Panc1 (cell line): ENCODE measurements around the gene THADA.

ENCODE experiments used
- CTCF ChIP-seq: fragments of 450-650 bp; IDR thresholded peaks from 2 replicates; pipeline ENCODE4 v1.5.1; 2017; ENCODE audit warnings: mild to moderate bottlenecking
- TCF7L2 ChIP-seq: IDR thresholded peaks from 2 replicates; pipeline ENCODE4 v1.6.1; 2011; ENCODE audit warnings: mild to moderate bottlenecking, low read depth, low read length, inconsistent platforms
- TF ChIP-seq, protein P1 (sequence below), 2 experiments: IDR thresholded peaks; 2 replicates each; pipeline ENCODE4 v1.6.1; 2011 to 2012; ENCODE audit warnings: low read depth in 2 of 2, control low read depth in 1 of 2, low read length in 1 of 2, mild to moderate bottlenecking in 1 of 2, moderate library complexity in 1 of 2; ENCODE audit not compliant: insufficient read depth in 1 of 2

DNA sequence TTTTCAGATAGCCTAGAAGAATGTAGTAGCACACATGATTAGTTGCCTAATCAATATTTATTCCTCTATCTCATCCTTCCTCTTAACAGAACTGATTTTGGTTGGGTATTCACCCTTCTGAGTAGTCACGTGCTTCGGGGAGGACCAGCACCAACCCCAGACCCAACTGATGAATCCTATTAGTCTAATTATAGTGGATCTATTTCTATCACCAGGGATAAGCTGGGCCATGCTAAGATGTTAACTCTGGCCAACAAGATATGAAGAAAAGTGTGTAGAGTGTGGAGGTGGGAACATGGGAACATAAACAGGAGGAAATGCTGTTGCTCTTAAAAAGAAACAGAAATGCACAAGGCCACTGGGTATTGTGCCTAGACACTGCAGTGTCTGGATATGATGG, 119.9 kb downstream of the THADA start:
- no peak for TF ChIP-seq CTCF
- TF ChIP-seq, protein P1, sequence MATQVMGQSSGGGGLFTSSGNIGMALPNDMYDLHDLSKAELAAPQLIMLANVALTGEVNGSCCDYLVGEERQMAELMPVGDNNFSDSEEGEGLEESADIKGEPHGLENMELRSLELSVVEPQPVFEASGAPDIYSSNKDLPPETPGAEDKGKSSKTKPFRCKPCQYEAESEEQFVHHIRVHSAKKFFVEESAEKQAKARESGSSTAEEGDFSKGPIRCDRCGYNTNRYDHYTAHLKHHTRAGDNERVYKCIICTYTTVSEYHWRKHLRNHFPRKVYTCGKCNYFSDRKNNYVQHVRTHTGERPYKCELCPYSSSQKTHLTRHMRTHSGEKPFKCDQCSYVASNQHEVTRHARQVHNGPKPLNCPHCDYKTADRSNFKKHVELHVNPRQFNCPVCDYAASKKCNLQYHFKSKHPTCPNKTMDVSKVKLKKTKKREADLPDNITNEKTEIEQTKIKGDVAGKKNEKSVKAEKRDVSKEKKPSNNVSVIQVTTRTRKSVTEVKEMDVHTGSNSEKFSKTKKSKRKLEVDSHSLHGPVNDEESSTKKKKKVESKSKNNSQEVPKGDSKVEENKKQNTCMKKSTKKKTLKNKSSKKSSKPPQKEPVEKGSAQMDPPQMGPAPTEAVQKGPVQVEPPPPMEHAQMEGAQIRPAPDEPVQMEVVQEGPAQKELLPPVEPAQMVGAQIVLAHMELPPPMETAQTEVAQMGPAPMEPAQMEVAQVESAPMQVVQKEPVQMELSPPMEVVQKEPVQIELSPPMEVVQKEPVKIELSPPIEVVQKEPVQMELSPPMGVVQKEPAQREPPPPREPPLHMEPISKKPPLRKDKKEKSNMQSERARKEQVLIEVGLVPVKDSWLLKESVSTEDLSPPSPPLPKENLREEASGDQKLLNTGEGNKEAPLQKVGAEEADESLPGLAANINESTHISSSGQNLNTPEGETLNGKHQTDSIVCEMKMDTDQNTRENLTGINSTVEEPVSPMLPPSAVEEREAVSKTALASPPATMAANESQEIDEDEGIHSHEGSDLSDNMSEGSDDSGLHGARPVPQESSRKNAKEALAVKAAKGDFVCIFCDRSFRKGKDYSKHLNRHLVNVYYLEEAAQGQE (IDR thresholded peaks at IDR 0.05; ENCODE audit: insufficient read depth in 1 of 2, low read depth in 2 of 2, low read length in 1 of 2): no peak
- TF ChIP-seq TCF7L2: no peak
